Transverse colon (tissue), 4 donors: ENCODE measurements around the gene PIGU. TPM values are rescaled to one million over a fixed set of nuclear protein-coding genes. Genes with fewer than 3 reads are reported as not detected.

Source experiments
- DNase-seq: peaks from one replicate; pipeline ENCODE4 v3.0.0-alpha.2; 2019
- H3K27ac ChIP-seq, 4 donors: fragments of 200-600 bp; sonication (generic); 2 replicates each; pipeline ENCODE4 v1.5.1; 2016 to 2018; ENCODE audit warnings: inconsistent platforms in 4 of 4
- H3K27me3 ChIP-seq: fragments of 200-600 bp; sonication (generic); 2 replicates; pipeline ENCODE4 v1.5.1; 2017; ENCODE audit warnings: inconsistent platforms
- H3K36me3 ChIP-seq, 4 donors: fragments of 200-600 bp; sonication (generic); 2 replicates each; pipeline ENCODE4 v1.5.1; 2017 to 2019; ENCODE audit warnings: inconsistent platforms in 4 of 4
- H3K4me1 ChIP-seq, 4 donors: fragments of 200-600 bp; sonication (generic); 2 replicates each; pipeline ENCODE4 v1.5.1; 2017 to 2020; ENCODE audit warnings: inconsistent platforms in 4 of 4
- H3K4me3 ChIP-seq, 4 donors: fragments of 200-600 bp; sonication (generic); 1 replicate in 1 of 4; 2 replicates in 3 of 4; pipeline versions ENCODE4 v1.5.1 to v1.6.1; 2017 to 2019; ENCODE audit warnings: inconsistent platforms in 4 of 4
- H3K9me3 ChIP-seq, 2 donors: fragments of 200-600 bp; sonication (generic); 2 replicates each; pipeline ENCODE4 v1.5.1; 2017 to 2019; ENCODE audit warnings: inconsistent platforms in 2 of 2
- EP300 ChIP-seq: sonication (generic); formaldehyde crosslinking; IDR thresholded peaks from one replicate; pipeline ENCODE4 v1.6.1; 2017; ENCODE audit warnings: antibody characterized with exemption, low read depth
- POLR2A ChIP-seq: fragments of 450-650 bp; IDR thresholded peaks from one replicate; pipeline ENCODE4 v1.6.1; 2016; ENCODE audit warnings: antibody characterized with exemption, mild to moderate bottlenecking, moderate library complexity
- POLR2AphosphoS5 ChIP-seq, 3 donors: sonication (generic); formaldehyde crosslinking; IDR thresholded peaks; one replicate each; pipeline ENCODE4 v1.6.1; 2016; ENCODE audit warnings: antibody characterized with exemption in 3 of 3
- WGBS, 2 donors: methylation state at CpG; one replicate each; pipeline ENCODE4 v1.1.5; 2018; ENCODE audit warnings: low coverage in 1 of 2; 5-methylcytosine and 5-hydroxymethylcytosine counted together
- in situ Hi-C, 4 donors: fragments of 200-750 bp; cut with MboI; loops; one replicate each; pipeline versions ENCODE4 v1.15.0 to v1.15.1; 2017; ENCODE audit warnings: low sequenced_read_pairs in 3 of 4, low pct_ligation_motif_present in 1 of 4, low pct_unique_long_range_greater_than_20kb in 1 of 4
- intact Hi-C: fragments of 100-400 bp; cut with DNase I; formaldehyde crosslinking; loops from one replicate; pipeline ENCODE4 v1.15.1; 2023; ENCODE audit warnings: low total_unique reads
- total RNA-seq, 4 donors: library from RNA; depleted of rRNA; stranded (reverse); fragments of >200 nt; gene quantifications; one replicate each; pipeline ENCODE4 v1.1.0, GENCODE V29; 2016
- TF ChIP-seq, protein P1 (sequence below), 5 experiments: fragments of 200-600 bp in 3 of 5; fragments of 450-650 bp in 2 of 5; sonication (generic) in 3 of 5; IDR thresholded peaks; 1 replicate in 2 of 5; 2 replicates in 3 of 5; pipeline ENCODE4 v1.5.1; 2016 to 2017; ENCODE audit warnings: antibody characterized with exemption in 5 of 5, inconsistent platforms in 3 of 5, mild to moderate bottlenecking in 2 of 5, moderate library complexity in 1 of 5

The PIGU gene
- total RNA-seq, 4 donors from 2014 or later: 4.1 to 28.7 (median 16.8) TPM

DNA sequence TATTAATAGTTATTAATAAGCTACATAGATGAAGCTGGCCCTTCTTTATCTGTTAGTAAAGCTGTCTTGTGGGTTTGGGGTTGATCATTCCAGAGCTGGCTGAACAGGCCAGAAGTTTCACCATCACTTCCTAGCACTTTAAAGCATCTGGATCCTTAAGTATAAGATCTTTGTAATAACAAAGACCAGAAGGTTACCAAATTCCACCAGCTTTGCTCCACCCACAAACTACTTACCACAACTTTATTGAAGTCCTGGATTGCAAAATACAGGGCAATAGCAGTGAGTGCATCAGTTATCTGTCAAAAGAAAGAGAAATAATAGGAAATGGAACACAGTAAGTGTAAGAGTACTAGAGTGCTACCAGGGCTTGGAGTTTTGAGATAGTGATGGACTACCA lies 33.0 kb downstream of the PIGU start:
- Histone ChIP-seq H3K9me3 (no peaks in the 10 kb centered on the region), H3K4me1 (peaks cover 0 to 33% (median 14%) of the 10 kb centered on the region in 4 donors), H3K36me3 (no peaks in the 10 kb centered on the region), H3K27me3 (no peaks in the 10 kb centered on the region), H3K4me3 (no peak overlapping the region), H3K27ac (no peak overlapping the region)
- TF ChIP-seq POLR2A (no peak), POLR2AphosphoS5 (IDR thresholded peaks at IDR 0.05) (peak in 2 of 3 donors; percentile 13 to 38)
- TF ChIP-seq, protein P1, sequence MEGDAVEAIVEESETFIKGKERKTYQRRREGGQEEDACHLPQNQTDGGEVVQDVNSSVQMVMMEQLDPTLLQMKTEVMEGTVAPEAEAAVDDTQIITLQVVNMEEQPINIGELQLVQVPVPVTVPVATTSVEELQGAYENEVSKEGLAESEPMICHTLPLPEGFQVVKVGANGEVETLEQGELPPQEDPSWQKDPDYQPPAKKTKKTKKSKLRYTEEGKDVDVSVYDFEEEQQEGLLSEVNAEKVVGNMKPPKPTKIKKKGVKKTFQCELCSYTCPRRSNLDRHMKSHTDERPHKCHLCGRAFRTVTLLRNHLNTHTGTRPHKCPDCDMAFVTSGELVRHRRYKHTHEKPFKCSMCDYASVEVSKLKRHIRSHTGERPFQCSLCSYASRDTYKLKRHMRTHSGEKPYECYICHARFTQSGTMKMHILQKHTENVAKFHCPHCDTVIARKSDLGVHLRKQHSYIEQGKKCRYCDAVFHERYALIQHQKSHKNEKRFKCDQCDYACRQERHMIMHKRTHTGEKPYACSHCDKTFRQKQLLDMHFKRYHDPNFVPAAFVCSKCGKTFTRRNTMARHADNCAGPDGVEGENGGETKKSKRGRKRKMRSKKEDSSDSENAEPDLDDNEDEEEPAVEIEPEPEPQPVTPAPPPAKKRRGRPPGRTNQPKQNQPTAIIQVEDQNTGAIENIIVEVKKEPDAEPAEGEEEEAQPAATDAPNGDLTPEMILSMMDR (IDR thresholded peaks at IDR 0.05): no peak
- no peak for DNase-seq
- intact Hi-C loops: no loop called here
- in situ Hi-C loops: no loop called here

DNA sequence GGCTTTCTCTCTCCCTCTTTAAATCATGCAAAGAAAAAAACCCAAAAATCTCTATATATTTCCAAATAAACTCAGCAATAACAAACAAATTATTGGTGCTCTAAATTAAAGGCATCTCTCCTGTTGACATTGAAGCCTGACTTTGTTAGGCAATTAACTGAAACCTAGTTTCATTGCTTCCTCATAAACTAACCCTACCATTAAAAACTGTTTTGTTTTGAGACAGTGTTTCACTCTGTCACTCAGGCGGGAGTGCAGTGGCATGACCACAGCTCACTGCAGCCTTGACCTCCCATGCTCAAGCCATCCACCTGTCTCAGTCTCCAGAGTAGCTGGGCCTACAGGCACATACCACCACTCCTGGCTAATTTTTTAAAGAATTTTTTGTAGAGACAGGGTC lies 34.9 kb downstream of the PIGU start:
- Histone ChIP-seq H3K4me1 (peaks cover 0 to 52% (median 26%) of the 10 kb centered on the region in 4 donors), H3K9me3 (no peaks in the 10 kb centered on the region), H3K27ac (peak overlapping the region; percentile 2 to 79 (median 32)), H3K4me3 (no peak overlapping the region), H3K36me3 (no peaks in the 10 kb centered on the region), H3K27me3 (no peaks in the 10 kb centered on the region)
- intact Hi-C loops: no loop called here
- WGBS, 2 donors: 43 to 54% methylated on average over 1 of the region's 1 CpG
- DNase-seq: no peak
- TF ChIP-seq POLR2AphosphoS5 (IDR thresholded peaks at IDR 0.05) (no peak), POLR2A (no peak), EP300 (no peak)
- TF ChIP-seq, protein P1 (IDR thresholded peaks at IDR 0.05): no peak
- in situ Hi-C loops: no loop called here

DNA sequence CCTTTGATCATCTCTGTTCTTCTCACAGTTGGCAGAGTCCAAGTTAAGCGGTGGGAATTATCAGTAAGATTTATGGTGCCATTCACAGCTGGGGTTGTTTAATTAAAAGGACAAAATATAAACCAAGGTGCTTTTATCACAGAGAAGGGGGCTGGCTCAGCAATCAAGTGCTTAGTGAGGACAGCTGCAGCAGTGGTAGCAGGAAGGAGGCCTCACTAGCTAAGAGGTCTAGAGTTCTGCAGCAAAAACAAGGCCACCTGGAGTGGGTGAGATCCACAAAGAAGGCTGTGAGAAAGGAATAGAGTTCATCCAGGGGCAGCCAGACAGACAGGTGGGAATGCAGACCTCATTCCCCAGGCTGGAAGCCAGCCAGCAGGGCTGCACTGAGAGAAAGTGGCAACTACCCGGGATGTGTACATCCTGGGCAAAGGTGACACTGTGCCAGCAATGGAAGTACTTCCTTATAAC lies 37.1 kb downstream of the PIGU start:
- in situ Hi-C loops: no loop called here
- WGBS, 2 donors: 35 to 63% methylated on average over 1 to 2 of the region's 2 CpGs
- DNase-seq: peak; percentile 87
- no peak overlapping the region for H3K4me3 ChIP-seq
- TF ChIP-seq POLR2AphosphoS5 (IDR thresholded peaks at IDR 0.05): peak in 1 of 3 donors; percentile 35
- no peak for TF ChIP-seq POLR2A
- H3K36me3 ChIP-seq: no peaks in the 10 kb centered on the region
- intact Hi-C loops: no loop called here
- no peaks in the 10 kb centered on the region for H3K27me3 ChIP-seq
- peak overlapping the region; percentile 75 to 81 (median 78) for H3K27ac ChIP-seq
- H3K9me3 ChIP-seq: no peaks in the 10 kb centered on the region
- peaks cover 0 to 74% (median 34%) of the 10 kb centered on the region in 4 donors for H3K4me1 ChIP-seq

DNA sequence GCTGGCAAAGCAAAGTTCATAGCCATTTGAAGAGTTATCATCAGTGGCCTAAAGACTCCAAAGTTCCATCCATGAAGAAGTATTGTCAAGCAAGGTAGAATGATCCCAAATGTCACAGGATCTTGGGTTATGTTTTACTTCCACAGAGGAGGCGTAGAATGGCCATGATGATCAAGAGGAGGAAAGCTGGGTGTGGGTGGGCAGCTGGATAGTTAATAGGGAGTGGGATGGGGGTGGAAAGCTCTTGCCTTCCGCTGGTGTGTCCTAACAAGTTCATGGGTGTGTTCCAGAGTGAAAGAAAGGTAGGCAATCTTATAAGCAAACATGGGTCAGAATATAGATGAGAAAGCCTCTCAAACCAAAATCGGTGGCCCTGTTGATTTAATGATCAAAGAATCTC lies 38.4 kb downstream of the PIGU start:
- no peak overlapping the region for H3K4me3 ChIP-seq
- peak overlapping the region; percentile 75 to 81 (median 78) for H3K27ac ChIP-seq
- H3K4me1 ChIP-seq: peaks cover 7 to 87% (median 42%) of the 10 kb centered on the region in 4 donors
- intact Hi-C loops (no loop called here), in situ Hi-C loops (no loop called here)
- TF ChIP-seq, protein P1 (IDR thresholded peaks at IDR 0.05): no peak
- TF ChIP-seq POLR2A (no peak), POLR2AphosphoS5 (IDR thresholded peaks at IDR 0.05) (no peak), EP300 (no peak)
- WGBS, 2 donors: 73 to 77% methylated on average over 3 of the region's 3 CpGs
- H3K36me3 ChIP-seq: no peaks in the 10 kb centered on the region
- DNase-seq: no peak
- H3K27me3 ChIP-seq: no peaks in the 10 kb centered on the region
- no peaks in the 10 kb centered on the region for H3K9me3 ChIP-seq

DNA sequence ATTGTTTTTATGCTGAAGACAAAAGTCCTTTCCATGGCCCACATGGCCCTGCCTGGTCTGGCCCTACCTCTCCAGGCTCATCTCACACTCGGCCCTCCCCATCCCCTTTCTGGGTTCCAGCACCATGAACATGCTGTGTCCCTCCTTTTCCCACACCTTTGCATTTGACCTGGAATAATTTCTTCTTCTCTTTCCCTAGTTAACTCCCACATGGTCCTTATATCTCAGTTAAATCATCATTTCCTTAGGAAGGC lies 38.9 kb downstream of the PIGU start:
- H3K9me3 ChIP-seq: no peaks in the 10 kb centered on the region
- peak overlapping the region; percentile 75 to 81 (median 78) for H3K27ac ChIP-seq
- intact Hi-C loops: no loop called here
- no peak for DNase-seq
- no peaks in the 10 kb centered on the region for H3K36me3 ChIP-seq
- H3K4me3 ChIP-seq: no peak overlapping the region
- H3K27me3 ChIP-seq: no peaks in the 10 kb centered on the region
- no peak for TF ChIP-seq POLR2AphosphoS5 (IDR thresholded peaks at IDR 0.05)
- WGBS, 2 donors: 77 to 80% methylated on average over 1 of the region's 1 CpG
- H3K4me1 ChIP-seq: peaks cover 8 to 92% (median 46%) of the 10 kb centered on the region in 4 donors
- in situ Hi-C loops: no loop called here
